GM18951 (cell line): Measurements from ENCODE around the gene TOPAZ1.

Experiments
- POLR2A ChIP-seq: IDR thresholded peaks from 4 replicates; pipeline ENCODE4 v1.6.1; 2011; ENCODE audit warnings: mild to moderate bottlenecking; ENCODE audit not compliant: insufficient read length, insufficient read depth; ENCODE audit errors: extremely low read depth
- in situ Hi-C: fragments of 300-500 bp; cut with MboI; formaldehyde crosslinking; loops from one replicate; pipeline ENCODE4 v1.12.0; 2022; ENCODE audit warnings: low sequenced_read_pairs, mixed read lengths, inconsistent platforms; ENCODE audit not compliant: unreplicated experiment

Gene TOPAZ1

GRCh38 chr3:44235604-44236484 is 5.8 kb upstream of the TOPAZ1 start:
- in situ Hi-C loops, result no loop called here
- TF ChIP-seq POLR2A, result no peak

- no peak for TF ChIP-seq POLR2A
- in situ Hi-C loops, result no loop called here
Measured at GRCh38 chr3:44236485-44236908, 5.2 kb upstream of the TOPAZ1 start.

GRCh38 chr3:44237161-44237560 is 4.5 kb upstream of the TOPAZ1 start:
- in situ Hi-C loops, result no loop called here
- no peak for TF ChIP-seq POLR2A

GRCh38 chr3:44237665-44238064 is 4.0 kb upstream of the TOPAZ1 start:
- in situ Hi-C loops, result no loop called here
- no peak for TF ChIP-seq POLR2A

GRCh38 chr3:44238889-44239288 is 2.8 kb upstream of the TOPAZ1 start:
- no peak for TF ChIP-seq POLR2A
- in situ Hi-C loops, result no loop called here

- in situ Hi-C loops, result no loop called here
- no peak for TF ChIP-seq POLR2A
Measured at GRCh38 chr3:44240061-44240460, 1.6 kb upstream of the TOPAZ1 start.

GRCh38 chr3:44242721-44243120 is 1.0 kb downstream of the TOPAZ1 start:
- TF ChIP-seq POLR2A, result no peak
- in situ Hi-C loops, result no loop called here

- in situ Hi-C loops, result no loop called here
- TF ChIP-seq POLR2A, result no peak
Measured at GRCh38 chr3:44248152-44248551, 6.5 kb downstream of the TOPAZ1 start.

GRCh38 chr3:44252332-44252959 is 10.8 kb downstream of the TOPAZ1 start:
- TF ChIP-seq POLR2A, result no peak
- in situ Hi-C loops, result no loop called here

- TF ChIP-seq POLR2A, result no peak
- in situ Hi-C loops, result no loop called here
Measured at GRCh38 chr3:44259404-44259803, 17.7 kb downstream of the TOPAZ1 start.

GRCh38 chr3:44264146-44264545 is 22.5 kb downstream of the TOPAZ1 start:
- in situ Hi-C loops, result no loop called here

GRCh38 chr3:44265815-44266214 is 24.1 kb downstream of the TOPAZ1 start:
- in situ Hi-C loops, result no loop called here

More at GRCh38 chr3:44264146-44264545, 22.5 kb downstream of the TOPAZ1 start:
- TF ChIP-seq POLR2A, result no peak

GRCh38 chr3:44272191-44272590 is 30.5 kb downstream of the TOPAZ1 start:
- in situ Hi-C loops, result no loop called here
- no peak for TF ChIP-seq POLR2A

More at GRCh38 chr3:44265815-44266214, 24.1 kb downstream of the TOPAZ1 start:
- no peak for TF ChIP-seq POLR2A

- in situ Hi-C loops, result no loop called here
- no peak for TF ChIP-seq POLR2A
Measured at GRCh38 chr3:44277925-44278324, 36.2 kb downstream of the TOPAZ1 start.
